ENCODE measurements around the gene HS3ST3A1. TPM values are rescaled to one million over a fixed set of nuclear protein-coding genes. Genes with fewer than 3 reads are reported as not detected.

The HS3ST3A1 gene
- 1 to 10 TPM in 2 of 4 donors, under 1 TPM in 1, not detected in 1; 0.47 to 5.9 (median 1.9) TPM for total RNA-seq

- no peak for DNase-seq (ENCODE audit: low spot score)
- TF ChIP-seq, protein P1, sequence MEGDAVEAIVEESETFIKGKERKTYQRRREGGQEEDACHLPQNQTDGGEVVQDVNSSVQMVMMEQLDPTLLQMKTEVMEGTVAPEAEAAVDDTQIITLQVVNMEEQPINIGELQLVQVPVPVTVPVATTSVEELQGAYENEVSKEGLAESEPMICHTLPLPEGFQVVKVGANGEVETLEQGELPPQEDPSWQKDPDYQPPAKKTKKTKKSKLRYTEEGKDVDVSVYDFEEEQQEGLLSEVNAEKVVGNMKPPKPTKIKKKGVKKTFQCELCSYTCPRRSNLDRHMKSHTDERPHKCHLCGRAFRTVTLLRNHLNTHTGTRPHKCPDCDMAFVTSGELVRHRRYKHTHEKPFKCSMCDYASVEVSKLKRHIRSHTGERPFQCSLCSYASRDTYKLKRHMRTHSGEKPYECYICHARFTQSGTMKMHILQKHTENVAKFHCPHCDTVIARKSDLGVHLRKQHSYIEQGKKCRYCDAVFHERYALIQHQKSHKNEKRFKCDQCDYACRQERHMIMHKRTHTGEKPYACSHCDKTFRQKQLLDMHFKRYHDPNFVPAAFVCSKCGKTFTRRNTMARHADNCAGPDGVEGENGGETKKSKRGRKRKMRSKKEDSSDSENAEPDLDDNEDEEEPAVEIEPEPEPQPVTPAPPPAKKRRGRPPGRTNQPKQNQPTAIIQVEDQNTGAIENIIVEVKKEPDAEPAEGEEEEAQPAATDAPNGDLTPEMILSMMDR (IDR thresholded peaks at IDR 0.05), result no peak
Observed at GRCh38 chr17:13601776-13602551, at the start of gene HS3ST3A1. HS3ST3A1 (minus strand) TSS chr17:13601929; CDS start chr17:13601129, 800 bp downstream.

DNA sequence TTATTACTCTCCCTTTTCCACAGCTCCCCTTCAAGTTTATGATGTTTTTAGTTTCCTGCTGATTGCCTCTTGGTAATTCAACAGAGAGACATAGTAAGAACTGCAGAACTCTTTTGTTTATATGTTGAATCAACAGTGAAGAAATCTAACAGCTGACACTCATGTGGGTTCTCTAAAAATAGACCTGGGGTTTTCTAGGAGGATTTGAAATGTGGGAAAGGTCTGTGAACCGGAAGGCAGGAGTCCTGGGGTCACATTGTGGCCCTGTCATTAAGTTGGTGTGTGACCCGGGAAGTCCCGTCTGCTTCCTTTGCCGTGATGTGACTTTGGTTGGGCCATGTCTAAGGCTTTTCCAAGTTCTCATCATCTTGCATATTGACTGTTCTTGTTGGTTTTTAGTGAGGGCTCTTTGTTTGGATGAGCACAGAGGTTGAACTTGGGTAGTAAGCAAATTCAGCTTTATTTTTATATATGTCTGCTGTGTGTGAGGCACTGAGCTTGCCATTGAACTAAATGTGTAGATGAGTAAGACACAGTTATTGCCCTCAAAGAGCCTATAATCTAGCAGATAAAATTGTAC lies 48.5 kb upstream of the HS3ST3A1 start:
- TF ChIP-seq, protein P1 (IDR thresholded peaks at IDR 0.05), result no peak
- ATAC-seq (ENCODE audit: low FRiP score) (no peak), DNase-seq (ENCODE audit: low spot score) (no peak)

More at GRCh38 chr17:13601776-13602551, at the start of gene HS3ST3A1:
- peak; percentile 56 for ATAC-seq (ENCODE audit: low FRiP score)

GRCh38 chr17:13647543-13648021 lies 45.9 kb upstream of the HS3ST3A1 start:
- ATAC-seq (ENCODE audit: low FRiP score), result no peak
- TF ChIP-seq, protein P1 (IDR thresholded peaks at IDR 0.05), result no peak
- DNase-seq (ENCODE audit: low spot score), result no peak

DNA sequence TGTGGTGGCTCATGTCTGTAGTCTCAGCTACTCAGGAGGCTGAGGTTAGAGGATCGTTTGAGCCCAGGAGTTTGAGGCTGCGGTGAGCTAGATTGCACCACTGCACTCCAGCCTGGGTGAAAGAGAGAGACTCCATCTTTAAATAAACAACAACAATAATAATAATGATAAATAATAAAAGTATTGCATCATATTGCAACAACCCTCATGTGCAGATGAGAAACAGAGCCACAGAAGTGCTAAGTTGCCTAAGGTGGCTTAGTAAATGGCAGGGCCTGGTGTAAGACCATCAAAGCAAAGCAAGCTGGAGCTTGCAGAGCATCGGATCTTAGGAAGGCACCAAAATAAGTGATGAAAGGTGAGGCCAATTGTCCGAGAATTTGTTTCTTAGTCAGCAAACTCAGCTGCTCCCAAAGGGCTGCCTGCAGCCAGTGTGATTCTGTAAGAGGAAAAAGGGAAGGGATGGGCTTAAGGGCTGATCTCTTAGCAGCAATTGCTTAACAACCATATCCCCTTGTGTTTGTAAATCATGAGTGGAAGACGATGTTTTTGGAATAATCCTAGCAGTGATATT lies 45.3 kb upstream of the HS3ST3A1 start:
- DNase-seq (ENCODE audit: low spot score) (no peak), ATAC-seq (ENCODE audit: low FRiP score) (no peak)
- TF ChIP-seq, protein P1 (IDR thresholded peaks at IDR 0.05), result no peak

DNA sequence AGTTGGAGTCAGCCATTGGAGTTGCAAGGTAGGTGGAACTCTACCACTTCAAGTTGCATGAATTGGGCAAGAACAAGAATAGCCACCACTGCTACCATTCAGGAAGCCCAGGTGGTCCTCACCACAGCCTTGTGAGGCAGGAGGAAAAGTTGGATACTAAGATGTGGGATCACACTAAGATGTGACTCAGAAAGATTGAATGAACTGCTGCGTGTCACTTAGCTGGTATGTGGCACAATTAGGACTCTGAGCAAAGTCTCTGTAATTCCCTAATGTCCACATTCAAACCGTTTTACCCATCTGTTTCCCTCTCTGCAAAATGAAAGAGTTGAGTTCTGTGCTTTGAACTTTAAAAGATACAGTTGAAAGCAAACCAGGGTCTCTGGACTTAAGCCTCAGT lies 44.7 kb upstream of the HS3ST3A1 start:
- no peak for ATAC-seq (ENCODE audit: low FRiP score)
- TF ChIP-seq, protein P1 (IDR thresholded peaks at IDR 0.05), result no peak
- no peak for DNase-seq (ENCODE audit: low spot score)

DNA sequence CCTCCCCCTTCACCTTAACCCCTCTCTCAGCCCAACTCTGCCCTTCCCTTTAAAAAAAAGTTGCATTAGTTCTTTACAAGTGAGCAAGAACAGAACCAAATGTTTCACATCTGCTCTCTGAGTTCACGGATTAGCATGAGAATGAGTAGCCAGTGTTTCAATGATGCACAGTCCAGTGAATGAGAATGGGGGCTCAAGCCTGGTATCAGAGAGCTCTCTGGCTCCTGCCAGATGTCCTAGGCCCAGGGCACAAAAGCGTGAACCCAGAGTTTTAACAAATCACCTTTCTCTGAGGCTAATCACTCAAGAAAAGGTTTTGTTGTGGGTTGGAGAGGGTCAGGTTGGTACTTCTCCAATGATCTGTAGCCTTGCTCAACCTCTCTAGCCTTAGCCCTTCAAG lies 41.5 kb upstream of the HS3ST3A1 start:
- ATAC-seq (ENCODE audit: low FRiP score), result no peak
- DNase-seq (ENCODE audit: low spot score), result no peak
- TF ChIP-seq, protein P1 (IDR thresholded peaks at IDR 0.05), result no peak

Data from omental fat pad (tissue), 4 donors.